Esophagus squamous epithelium (tissue), 5 donors: ENCODE data around the gene LRRC38. TPM values are rescaled to one million over a fixed set of nuclear protein-coding genes. Genes with fewer than 3 reads are reported as not detected.
A peak's percentile ranks its signal among the peaks of the same experiment; 100 is the strongest.

ENCODE experiments used
- DNase-seq: peaks from one replicate; lab custom pipeline; 2025; lab: John Stamatoyannopoulos, UW
- H3K27ac ChIP-seq, 4 donors: fragments of 200-600 bp; sonication (generic); one replicate each; pipeline ENCODE4 v1.5.1; 2016 to 2019; ENCODE audit warnings: mild to moderate bottlenecking in 1 of 4
- H3K27me3 ChIP-seq, 4 donors: fragments of 200-600 bp; sonication (generic); 1 replicate in 3 of 4; 2 replicates in 1 of 4; pipeline versions ENCODE4 v1.5.1 to v1.6.0; 2017 to 2021; ENCODE audit warnings: antibody characterized with exemption in 1 of 4
- H3K36me3 ChIP-seq, 3 donors: fragments of 200-600 bp; sonication (generic); one replicate each; pipeline ENCODE4 v1.5.1; 2016 to 2019
- H3K4me1 ChIP-seq, 3 donors: fragments of 200-600 bp; sonication (generic); one replicate each; pipeline ENCODE4 v1.5.1; 2017 to 2019
- H3K4me3 ChIP-seq, 4 donors: fragments of 200-600 bp; sonication (generic); 1 replicate in 3 of 4; 2 replicates in 1 of 4; pipeline ENCODE4 v1.5.1; 2016 to 2019; ENCODE audit warnings: mild to moderate bottlenecking in 2 of 4, moderate library complexity in 1 of 4
- H3K9me3 ChIP-seq, 3 donors: fragments of 200-600 bp; sonication (generic); one replicate each; pipeline ENCODE4 v1.5.1; 2016 to 2019
- POLR2A ChIP-seq, 4 donors: fragments of 450-650 bp; IDR thresholded peaks; one replicate each; pipeline ENCODE4 v1.6.1; 2017; ENCODE audit warnings: antibody characterized with exemption in 4 of 4, mild to moderate bottlenecking in 4 of 4, moderate library complexity in 3 of 4
- WGBS, 2 donors: methylation state at CpG; one replicate each; pipeline ENCODE4 v1.1.5; 2018; 5-methylcytosine and 5-hydroxymethylcytosine counted together
- intact Hi-C: fragments of 100-400 bp; cut with DNase I; formaldehyde crosslinking; loops from one replicate; pipeline ENCODE4 v1.15.0; 2022
- total RNA-seq, 4 donors: library from RNA; depleted of rRNA; stranded (reverse); fragments of >200 nt; gene quantifications; one replicate each; pipeline ENCODE4 v1.1.0, GENCODE V29; 2016
- TF ChIP-seq, protein P1 (sequence below), 6 experiments: fragments of 450-650 bp in 4 of 6; fragments of 200-600 bp in 2 of 6; sonication (generic) in 2 of 6; IDR thresholded peaks; one replicate each; pipeline ENCODE4 v1.5.1; 2016 to 2019; ENCODE audit warnings: antibody characterized with exemption in 6 of 6, mild to moderate bottlenecking in 4 of 6, moderate library complexity in 4 of 6
- donor health status: DM: yes; HTN: yes; CAD: no.

The LRRC38 gene
- total RNA-seq, 4 donors from 2014 or later = 0.19 TPM; not detected in 3

DNA sequence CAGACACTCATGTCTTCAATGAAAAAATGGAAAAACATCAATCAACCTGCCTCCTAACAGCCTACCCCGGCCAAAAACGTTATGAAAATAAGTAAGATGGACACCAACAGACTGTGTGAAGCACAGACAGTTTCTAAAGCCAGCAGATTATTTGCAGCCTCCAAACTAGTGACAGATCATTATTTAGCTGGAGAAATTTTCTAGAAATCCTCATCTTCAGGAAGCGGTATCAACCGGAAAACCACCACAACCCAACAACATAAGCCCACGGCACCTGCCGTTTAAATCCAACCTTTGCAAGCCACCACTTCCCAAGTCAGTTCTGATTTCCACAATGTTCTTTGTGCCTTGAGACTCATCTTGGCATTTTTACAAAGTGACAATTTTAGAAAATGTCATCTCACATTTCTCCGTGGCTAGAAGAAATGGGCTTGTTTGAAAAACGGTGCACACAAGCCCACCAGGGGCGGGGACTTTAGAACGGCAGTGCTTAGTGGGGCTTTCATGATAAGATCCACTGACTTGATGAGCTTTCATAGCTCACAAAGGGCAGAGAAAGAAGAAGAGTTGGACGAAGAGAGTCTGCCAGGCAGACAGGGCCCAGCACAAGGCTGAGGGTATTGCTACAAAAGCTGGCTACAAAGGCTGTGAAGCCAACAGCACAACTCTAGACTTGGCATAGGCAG, 34.5 kb downstream of the LRRC38 start:
- WGBS, 2 donors = 62 to 70% methylated on average over 11 of the region's 11 CpGs
- Histone ChIP-seq H3K4me3 (no peak overlapping the region), H3K27me3 (peaks cover 0 to 20% (median 0%) of the 10 kb centered on the region in 4 donors), H3K36me3 (no peaks in the 10 kb centered on the region), H3K4me1 (no peaks in the 10 kb centered on the region), H3K9me3 (peaks cover 0 to 7% (median 0%) of the 10 kb centered on the region in 3 donors), H3K27ac (no peak overlapping the region)
- intact Hi-C loops = no loop called here
- no peak for DNase-seq
- TF ChIP-seq, protein P1, sequence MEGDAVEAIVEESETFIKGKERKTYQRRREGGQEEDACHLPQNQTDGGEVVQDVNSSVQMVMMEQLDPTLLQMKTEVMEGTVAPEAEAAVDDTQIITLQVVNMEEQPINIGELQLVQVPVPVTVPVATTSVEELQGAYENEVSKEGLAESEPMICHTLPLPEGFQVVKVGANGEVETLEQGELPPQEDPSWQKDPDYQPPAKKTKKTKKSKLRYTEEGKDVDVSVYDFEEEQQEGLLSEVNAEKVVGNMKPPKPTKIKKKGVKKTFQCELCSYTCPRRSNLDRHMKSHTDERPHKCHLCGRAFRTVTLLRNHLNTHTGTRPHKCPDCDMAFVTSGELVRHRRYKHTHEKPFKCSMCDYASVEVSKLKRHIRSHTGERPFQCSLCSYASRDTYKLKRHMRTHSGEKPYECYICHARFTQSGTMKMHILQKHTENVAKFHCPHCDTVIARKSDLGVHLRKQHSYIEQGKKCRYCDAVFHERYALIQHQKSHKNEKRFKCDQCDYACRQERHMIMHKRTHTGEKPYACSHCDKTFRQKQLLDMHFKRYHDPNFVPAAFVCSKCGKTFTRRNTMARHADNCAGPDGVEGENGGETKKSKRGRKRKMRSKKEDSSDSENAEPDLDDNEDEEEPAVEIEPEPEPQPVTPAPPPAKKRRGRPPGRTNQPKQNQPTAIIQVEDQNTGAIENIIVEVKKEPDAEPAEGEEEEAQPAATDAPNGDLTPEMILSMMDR (IDR thresholded peaks at IDR 0.05) = no peak
- no peak for TF ChIP-seq POLR2A (IDR thresholded peaks at IDR 0.05)

GRCh38 chr1:13478692-13479091, 35.1 kb downstream of the LRRC38 start:
- DNase-seq = no peak
- H3K9me3 ChIP-seq = peaks cover 0 to 7% (median 0%) of the 10 kb centered on the region in 3 donors
- H3K36me3 ChIP-seq = no peaks in the 10 kb centered on the region
- no peaks in the 10 kb centered on the region for H3K4me1 ChIP-seq
- H3K27me3 ChIP-seq = peaks cover 0 to 16% (median 0%) of the 10 kb centered on the region in 4 donors
- WGBS, 2 donors = 58 to 78% methylated on average over 2 of the region's 2 CpGs
- H3K4me3 ChIP-seq = no peak overlapping the region
- intact Hi-C loops = no loop called here
- no peak overlapping the region for H3K27ac ChIP-seq
- TF ChIP-seq POLR2A (IDR thresholded peaks at IDR 0.05) = no peak
- TF ChIP-seq, protein P1 (IDR thresholded peaks at IDR 0.05) = no peak

DNA sequence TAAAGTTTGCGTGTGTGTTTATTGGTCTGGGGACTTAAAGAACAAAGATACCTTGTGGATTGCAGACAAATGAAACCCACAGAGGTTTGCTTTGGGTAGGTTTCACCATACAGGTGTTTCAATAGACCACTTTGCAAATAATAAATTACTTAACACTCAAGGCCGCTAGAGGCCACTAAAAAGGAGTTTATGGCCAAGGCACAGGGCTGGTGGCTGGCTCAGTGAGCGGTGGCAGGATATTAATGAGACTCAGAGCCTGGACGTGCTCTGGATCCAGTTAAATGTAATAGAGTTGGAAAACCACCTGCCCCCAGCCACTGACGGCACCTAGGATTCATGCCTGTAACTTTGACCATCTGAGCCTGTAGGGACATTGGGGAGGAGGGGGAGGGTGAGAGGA, 44.5 kb downstream of the LRRC38 start:
- WGBS, 2 donors = 17 to 20% methylated on average over 5 of the region's 5 CpGs
- Histone ChIP-seq H3K4me1 (no peaks in the 10 kb centered on the region), H3K27ac (no peak overlapping the region), H3K9me3 (no peaks in the 10 kb centered on the region), H3K4me3 (no peak overlapping the region), H3K27me3 (peaks cover 0 to 16% (median 0%) of the 10 kb centered on the region in 4 donors), H3K36me3 (no peaks in the 10 kb centered on the region)
- TF ChIP-seq, protein P1 (IDR thresholded peaks at IDR 0.05) = peak in 3 of 6 experiments; percentile 18 to 42 (median 31)
- no peak for TF ChIP-seq POLR2A (IDR thresholded peaks at IDR 0.05)
- no peak for DNase-seq
- intact Hi-C loops = no loop called here

DNA sequence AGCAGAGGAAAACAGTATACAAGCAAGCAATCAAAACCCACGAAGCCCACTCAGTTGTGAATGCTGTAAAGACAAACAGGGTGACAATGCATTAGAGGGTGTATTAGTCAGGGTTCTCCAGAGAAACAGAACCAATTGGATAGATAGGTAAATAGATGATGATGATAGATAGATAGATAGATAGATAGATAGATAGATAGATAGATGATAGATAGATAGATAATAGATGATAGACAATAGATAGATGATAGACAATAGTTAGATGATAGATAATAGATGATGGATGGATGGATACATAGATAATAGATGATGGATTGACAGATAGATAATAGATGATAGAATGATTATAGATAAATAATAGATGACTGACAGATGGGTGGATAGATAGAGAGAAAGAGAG, 48.3 kb downstream of the LRRC38 start:
- no peak overlapping the region for H3K27ac ChIP-seq
- no peaks in the 10 kb centered on the region for H3K36me3 ChIP-seq
- no peaks in the 10 kb centered on the region for H3K9me3 ChIP-seq
- intact Hi-C loops = no loop called here
- TF ChIP-seq POLR2A (IDR thresholded peaks at IDR 0.05) = no peak
- TF ChIP-seq, protein P1 (IDR thresholded peaks at IDR 0.05) = no peak
- no peak for DNase-seq
- H3K4me3 ChIP-seq = no peak overlapping the region
- H3K27me3 ChIP-seq = peaks cover 0 to 29% (median 0%) of the 10 kb centered on the region in 4 donors
- 50 to 56% methylated on average over 1 of the region's 1 CpG for WGBS, 2 donors
- H3K4me1 ChIP-seq = peaks cover 0 to 7% (median 0%) of the 10 kb centered on the region in 3 donors

DNA sequence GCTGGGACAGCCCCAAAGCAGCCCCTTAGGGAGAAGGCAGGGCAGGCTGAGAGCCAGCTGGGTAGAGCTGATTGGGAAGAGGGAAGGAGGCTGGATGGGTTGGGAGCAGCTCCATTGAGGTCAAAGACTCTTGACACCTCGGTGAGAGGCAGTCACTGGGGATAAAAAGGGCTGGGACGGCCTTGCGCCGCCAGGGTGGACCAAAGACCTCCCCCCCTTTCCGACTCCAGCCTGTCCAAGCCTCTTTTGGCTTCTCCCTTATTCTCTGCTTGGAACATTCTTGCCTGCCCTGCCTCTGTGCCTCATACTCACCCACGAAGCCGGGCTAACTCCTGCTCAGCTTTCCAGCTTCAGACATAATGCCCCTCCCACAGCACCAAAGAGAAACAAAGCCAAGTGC, 51.1 kb downstream of the LRRC38 start:
- TF ChIP-seq, protein P1 (IDR thresholded peaks at IDR 0.05) = no peak
- no peak for TF ChIP-seq POLR2A (IDR thresholded peaks at IDR 0.05)
- Histone ChIP-seq H3K4me1 (peaks cover 0 to 7% (median 0%) of the 10 kb centered on the region in 3 donors), H3K9me3 (no peaks in the 10 kb centered on the region), H3K27ac (no peak overlapping the region), H3K4me3 (no peak overlapping the region), H3K27me3 (peaks cover 0 to 50% (median 0%) of the 10 kb centered on the region in 4 donors), H3K36me3 (no peaks in the 10 kb centered on the region)
- DNase-seq = no peak
- 32 to 47% methylated on average over 4 of the region's 7 CpGs for WGBS, 2 donors
- intact Hi-C loops = no loop called here
